B cell (primary cell): Measurements from ENCODE around the gene XIRP2. TPM values are rescaled to one million over a fixed set of nuclear protein-coding genes. Genes with fewer than 3 reads are reported as not detected.

Experiments
- ATAC-seq: fragments of 200-7000 bp; cut with Tn5 transposase; one replicate; pipeline ENCODE4 v1.10.0; 2021; ENCODE audit warnings: low read depth, mild to moderate bottlenecking, moderate number of reproducible peaks, moderate library complexity
- CTCF ChIA-PET: fragments of 350-600 bp; sonication (Branson Sonifier 250); formaldehyde crosslinking; loops from one replicate; lab custom pipeline; 2021; ENCODE audit warnings: antibody characterized with exemption, inconsistent platforms; lab: Charles Lee
- POLR2A ChIA-PET: fragments of 350-600 bp; sonication (Branson Sonifier 250); formaldehyde crosslinking; loops from one replicate; lab custom pipeline; 2021; ENCODE audit warnings: antibody characterized with exemption; lab: Charles Lee
- DNase-seq: peaks from one replicate; pipeline ENCODE4 v3.0.0; 2013
- H2AFZ ChIP-seq: 2 replicates; pipeline ENCODE4 v1.6.1; 2012; ENCODE audit warnings: mild to moderate bottlenecking, low read depth, low read length; ENCODE audit not compliant: insufficient read depth, poor library complexity, severe bottlenecking
- H3K27ac ChIP-seq, 2 donors: 1 replicate in 1 of 2; 2 replicates in 1 of 2; pipeline ENCODE4 v1.5.1; 2012 to 2013; ENCODE audit warnings: low read length in 2 of 2, mild to moderate bottlenecking in 2 of 2, moderate library complexity in 1 of 2
- H3K27me3 ChIP-seq, 4 experiments: fragments of 200-600 bp in 1 of 4; sonication (generic) in 1 of 4; replicated peaks in 1 of 4; 1 replicate in 2 of 4; 2 replicates in 2 of 4; pipeline versions ENCODE4 v1.6.1 to v1.7.0; 2013 to 2016; ENCODE audit warnings: low read length in 3 of 4, mild to moderate bottlenecking in 2 of 4, mixed read lengths in 1 of 4, moderate library complexity in 1 of 4; ENCODE audit not compliant: insufficient read depth in 4 of 4, control insufficient read depth in 3 of 4; ENCODE audit errors: control extremely low read depth in 1 of 4
- H3K36me3 ChIP-seq, 2 experiments: replicated peaks in 1 of 2; 1 replicate in 1 of 2; 2 replicates in 1 of 2; pipeline versions ENCODE4 v1.6.1 to v1.7.1; 2013; ENCODE audit warnings: low read length in 1 of 2; ENCODE audit not compliant: insufficient read depth in 2 of 2, control insufficient read depth in 1 of 2; ENCODE audit errors: control extremely low read depth in 1 of 2, extremely low read depth in 1 of 2
- H3K4me1 ChIP-seq, 2 donors: fragments of 200-600 bp in 1 of 2; sonication (generic) in 1 of 2; 1 replicate in 1 of 2; 2 replicates in 1 of 2; pipeline versions ENCODE4 v1.5.1 to v1.6.1; 2013 to 2017; ENCODE audit warnings: low read length in 2 of 2; ENCODE audit not compliant: control insufficient read depth in 2 of 2, insufficient read depth in 2 of 2
- H3K4me2 ChIP-seq: replicated peaks from 2 replicates; pipeline ENCODE3; 2012; ENCODE audit warnings: mild to moderate bottlenecking, low read depth, low read length; ENCODE audit not compliant: poor library complexity, severe bottlenecking
- H3K4me3 ChIP-seq, 5 experiments: fragments of 200-600 bp in 1 of 5; sonication (generic) in 1 of 5; 1 replicate in 3 of 5; 2 replicates in 2 of 5; pipeline versions ENCODE4 v1.5.1 to v1.7.0; 2011 to 2016; ENCODE audit warnings: low read length in 4 of 5, mild to moderate bottlenecking in 4 of 5, low read depth in 2 of 5, control low read depth in 1 of 5, moderate library complexity in 1 of 5; ENCODE audit not compliant: insufficient read depth in 1 of 5; ENCODE audit errors: control extremely low read depth in 1 of 5, extremely low read depth in 1 of 5
- H3K79me2 ChIP-seq: fragments of 200-600 bp; sonication (generic); one replicate; pipeline ENCODE4 v1.6.0; 2016; ENCODE audit warnings: low read length; ENCODE audit not compliant: control insufficient read depth, insufficient read depth
- H3K9ac ChIP-seq: fragments of 200-600 bp; sonication (generic); 2 replicates; pipeline ENCODE4 v1.6.1; 2017; ENCODE audit warnings: mild to moderate bottlenecking, low read length, moderate library complexity
- H3K9me3 ChIP-seq, 3 donors: one replicate each; pipeline versions ENCODE4 v1.6.1 to v1.7.1; 2013; ENCODE audit warnings: low read length in 2 of 3; ENCODE audit not compliant: control insufficient read depth in 2 of 3, insufficient read depth in 1 of 3; ENCODE audit errors: control extremely low read depth in 1 of 3
- H4K20me1 ChIP-seq: 2 replicates; pipeline ENCODE4 v1.6.0; 2012; ENCODE audit warnings: mild to moderate bottlenecking, low read length; ENCODE audit not compliant: insufficient read depth, control insufficient read depth, poor library complexity, severe bottlenecking
- H3K27ac Mint-ChIP-seq: one replicate; pipeline ENCODE4 v1.8.0; 2021; ENCODE audit warnings: mixed read lengths
- H3K27me3 Mint-ChIP-seq: one replicate; pipeline ENCODE4 v1.8.0; 2021; ENCODE audit warnings: mixed read lengths
- H3K4me1 Mint-ChIP-seq: one replicate; pipeline ENCODE4 v1.8.0; 2021; ENCODE audit warnings: mixed read lengths
- H3K4me3 Mint-ChIP-seq: one replicate; pipeline ENCODE4 v1.8.0; 2021; ENCODE audit warnings: mixed read lengths
- H3K9me3 Mint-ChIP-seq: one replicate; pipeline ENCODE4 v1.8.0; 2022; ENCODE audit warnings: mixed read lengths; ENCODE audit not compliant: insufficient read depth
- CTCF ChIP-seq: fragments of 200-600 bp; IDR thresholded peaks from one replicate; pipeline ENCODE4 v1.8.0; 2022; ENCODE audit warnings: antibody characterized with exemption, mild to moderate bottlenecking
- EZH2 ChIP-seq: IDR thresholded peaks from 2 replicates; pipeline ENCODE4 v1.6.1; 2012; ENCODE audit warnings: borderline replicate concordance, low read depth, mild to moderate bottlenecking, moderate library complexity, low read length; ENCODE audit not compliant: insufficient read depth, poor library complexity, severe bottlenecking
- intact Hi-C: fragments of 100-400 bp; cut with micrococcal nuclease; formaldehyde crosslinking; loops from one replicate; pipeline ENCODE4 v1.10.0; 2022
- polyA plus RNA-seq: library from polyadenylated mRNA; depleted of rRNA; stranded (reverse); fragments of >200 nt; gene quantifications from 2 replicates; pipeline ENCODE4 v1.2.3, GENCODE V29; 2012
- total RNA-seq, 2 donors: library from RNA; stranded (reverse); fragments of 120-200 nt in 1 of 2; gene quantifications; 1 replicate in 1 of 2; 2 replicates in 1 of 2; pipeline versions ENCODE4 v1.2.3 to v1.2.4, GENCODE V29; 2013 to 2022

XIRP2 gene
- total and polyA plus RNA-seq, 2 donors (not counting 1 experiment from before 2014, with no cell fraction given): not detected

DNA sequence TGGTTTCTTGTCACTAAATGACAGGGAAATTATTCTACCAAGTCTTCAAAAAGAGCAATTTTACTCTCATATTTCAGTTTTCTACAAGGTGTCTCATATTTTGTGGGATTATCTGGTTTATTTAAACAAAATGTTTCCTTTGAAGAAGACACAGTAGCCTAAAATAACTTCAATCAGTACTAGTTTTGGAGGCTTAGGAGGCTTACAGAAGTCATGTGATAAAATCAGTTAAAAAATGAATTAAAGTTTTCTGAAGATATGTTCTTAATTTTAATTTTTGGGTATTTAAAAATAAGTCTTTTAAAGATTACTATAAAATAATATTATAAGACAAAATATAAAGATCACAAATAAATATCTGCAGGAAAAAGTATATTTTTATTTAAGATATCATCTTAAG lies 95.9 kb downstream of the XIRP2 start:
- no peak overlapping the region for H3K4me3 ChIP-seq
- no peak overlapping the region for H2AFZ ChIP-seq
- H3K4me1 ChIP-seq: no peaks in the 10 kb centered on the region
- ATAC-seq: no peak
- Mint-ChIP-seq H3K4me1 (no peaks in the 10 kb centered on the region), H3K4me3 (no peak overlapping the region), H3K27ac (no peak overlapping the region), H3K27me3 (no peaks in the 10 kb centered on the region), H3K9me3 (no peaks in the 10 kb centered on the region)
- no peaks in the 10 kb centered on the region for H3K27me3 ChIP-seq
- H3K4me2 ChIP-seq: no peak overlapping the region
- no peaks in the 10 kb centered on the region for H3K79me2 ChIP-seq
- CTCF ChIA-PET: no interaction called here
- H3K9me3 ChIP-seq: peaks cover 0 to 8% (median 2%) of the 10 kb centered on the region in 3 donors
- DNase-seq: no peak
- H3K9ac ChIP-seq: no peak overlapping the region
- no peak overlapping the region for H3K27ac ChIP-seq
- no peaks in the 10 kb centered on the region for H4K20me1 ChIP-seq
- no peaks in the 10 kb centered on the region for H3K36me3 ChIP-seq
- TF ChIP-seq EZH2 (no peak), CTCF (no peak)
- intact Hi-C loops: no loop called here
- POLR2A ChIA-PET: no interaction called here

GRCh38 chr2:166984797-166985196 lies 96.5 kb downstream of the XIRP2 start:
- Histone ChIP-seq H4K20me1 (no peaks in the 10 kb centered on the region), H3K27me3 (no peaks in the 10 kb centered on the region), H3K9me3 (peaks cover 0 to 8% (median 2%) of the 10 kb centered on the region in 3 donors), H3K36me3 (no peaks in the 10 kb centered on the region), H3K4me3 (no peak overlapping the region), H3K27ac (no peak overlapping the region), H3K79me2 (no peaks in the 10 kb centered on the region), H3K9ac (no peak overlapping the region), H3K4me2 (no peak overlapping the region), H3K4me1 (no peaks in the 10 kb centered on the region), H2AFZ (no peak overlapping the region)
- CTCF ChIA-PET: no interaction called here
- DNase-seq (no peak), ATAC-seq (no peak)
- no peak overlapping the region for H3K4me3 Mint-ChIP-seq
- no peaks in the 10 kb centered on the region for H3K9me3 Mint-ChIP-seq
- H3K27ac Mint-ChIP-seq: no peak overlapping the region
- H3K4me1 Mint-ChIP-seq: no peaks in the 10 kb centered on the region
- intact Hi-C loops: no loop called here
- no peaks in the 10 kb centered on the region for H3K27me3 Mint-ChIP-seq
- POLR2A ChIA-PET: no interaction called here
- TF ChIP-seq EZH2 (no peak), CTCF (no peak)
